K562 (cell line): Measurements from ENCODE around the gene CFAP58. TPM values are rescaled to one million over a fixed set of nuclear protein-coding genes. Genes with fewer than 3 reads are reported as not detected.

Experiments used
- CHD2 ChIP-seq: IDR thresholded peaks from 2 replicates; pipeline ENCODE4 v1.6.1; 2011; ENCODE audit warnings: low read depth, low read length
- CXXC5 ChIP-seq: fragments of 250-450 bp; sonication (Bioruptor Pico); IDR thresholded peaks from 2 replicates; pipeline ENCODE4 v1.8.0; 2022; ENCODE audit warnings: inconsistent platforms, mild to moderate bottlenecking, moderate library complexity
- GTF2A2 ChIP-seq: IDR thresholded peaks from 2 replicates; pipeline ENCODE4 v1.6.1; 2016; ENCODE audit warnings: mild to moderate bottlenecking, missing genetic modification characterization, missing compliant biosample characterization
- PRPF4 ChIP-seq: fragments of 200-400 bp; formaldehyde crosslinking; IDR thresholded peaks from one replicate; pipeline ENCODE4 v1.6.1; 2017; ENCODE audit warnings: low read length, low read depth, mild to moderate bottlenecking; ENCODE audit not compliant: insufficient read depth, poor library complexity, severe bottlenecking
- TFE3 ChIP-seq: fragments of 450-650 bp; formaldehyde crosslinking; IDR thresholded peaks from 2 replicates; pipeline ENCODE4 v1.4.0; 2020; ENCODE audit warnings: mild to moderate bottlenecking, mixed read lengths
- ZBTB5 ChIP-seq: fragments of 450-650 bp; IDR thresholded peaks from 2 replicates; pipeline ENCODE4 v1.6.1; 2017; ENCODE audit warnings: antibody characterized with exemption
- ZNF24 ChIP-seq: fragments of 450-650 bp; IDR thresholded peaks from 2 replicates; pipeline ENCODE4 v1.6.1; 2016
- ZNF444 ChIP-seq: fragments of 250-450 bp; sonication (Bioruptor Pico); IDR thresholded peaks from 2 replicates; pipeline ENCODE4 v1.4.0; 2020; ENCODE audit warnings: mild to moderate bottlenecking, moderate library complexity
- polyA plus RNA-seq, 8 experiments: library from polyadenylated mRNA; depleted of rRNA in 4 of 8; stranded (reverse) in 5 of 8; unstranded in 3 of 8; fragments of >200 nt; fragmentation: Nextera tagmentation in 2 of 8; fragmentation: Illumina TruSeq in 1 of 8; extraction: Ambion mirVana in 2 of 8; extraction: Trizol in 1 of 8; gene quantifications; 2 replicates each; pipeline versions ENCODE4 v1.2.1 to v1.2.3, GENCODE V29; 2011 to 2014; ENCODE audit warnings: inconsistent platforms in 1 of 8, missing spikeins in 1 of 8
- total RNA-seq, 7 experiments: library from RNA; depleted of rRNA in 6 of 7; stranded (reverse); fragments of >200 nt in 6 of 7; fragmentation: Illumina TruSeq in 2 of 7; extraction: Trizol in 2 of 7; gene quantifications; 2 replicates each; pipeline versions ENCODE4 v1.2.1 to v1.2.3, GENCODE V29; 2011 to 2021; ENCODE audit warnings: low replicate concordance in 1 of 7

CFAP58 gene
- total and polyA plus RNA-seq, 9 of the 15 experiments (the other 6 are each of a cell fraction or from before 2014, with no cell fraction given) = 0.08 to 2.0 (median 0.71) TPM

- no peak for TF ChIP-seq ZBTB5
- no peak for TF ChIP-seq TFE3 (CRISPR knock-in tag)
- no peak for TF ChIP-seq CXXC5 (CRISPR knock-in tag)
- TF ChIP-seq ZNF24 = no peak
- no peak for TF ChIP-seq ZNF444 (CRISPR knock-in tag)
- no peak for TF ChIP-seq GTF2A2 (tag)
- no peak for TF ChIP-seq CHD2
- no peak for TF ChIP-seq PRPF4
Measured at GRCh38 chr10:104403636-104404035, 50.0 kb downstream of the CFAP58 start (continued).
